K562 (cell line): ENCODE measurements around the gene GEMIN7. TPM values are rescaled to one million over a fixed set of nuclear protein-coding genes. Genes with fewer than 3 reads are reported as not detected.

Source experiments
- BDP1 ChIP-seq: IDR thresholded peaks from 3 replicates; pipeline ENCODE4 v1.6.1; 2011; ENCODE audit not compliant: insufficient read length, insufficient read depth
- FOXJ3 ChIP-seq: sonication (generic); formaldehyde crosslinking; IDR thresholded peaks from 2 replicates; pipeline ENCODE4 v1.4.0; 2020; ENCODE audit warnings: mild to moderate bottlenecking, missing genetic modification reagents
- HDAC8 ChIP-seq: fragments of 450-650 bp; IDR thresholded peaks from 2 replicates; pipeline ENCODE4 v1.6.1; 2016; ENCODE audit warnings: mild to moderate bottlenecking, missing genetic modification characterization, moderate library complexity, missing compliant biosample characterization
- KAT2B ChIP-seq: IDR thresholded peaks from one replicate; pipeline ENCODE4 v1.6.1; 2012; ENCODE audit warnings: low read depth, mild to moderate bottlenecking, control low read depth, inconsistent platforms, low read length, moderate library complexity
- MCM2 ChIP-seq: fragments of 450-650 bp; IDR thresholded peaks from 2 replicates; pipeline ENCODE4 v1.6.1; 2017; ENCODE audit warnings: low read depth, mild to moderate bottlenecking
- NCOR1 ChIP-seq: fragments of 450-650 bp; IDR thresholded peaks from 2 replicates; pipeline ENCODE4 v1.6.1; 2016; ENCODE audit warnings: mild to moderate bottlenecking, moderate library complexity
- PRPF4 ChIP-seq: fragments of 200-400 bp; formaldehyde crosslinking; IDR thresholded peaks from one replicate; pipeline ENCODE4 v1.6.1; 2017; ENCODE audit warnings: low read length, low read depth, mild to moderate bottlenecking; ENCODE audit not compliant: insufficient read depth, poor library complexity, severe bottlenecking
- RCOR1 ChIP-seq, 2 experiments: IDR thresholded peaks; 2 replicates each; pipeline ENCODE4 v1.6.1; 2012; ENCODE audit warnings: low read depth in 2 of 2, low read length in 2 of 2, borderline replicate concordance in 1 of 2, improper control_type of control experiment in 1 of 2
- RNF219 ChIP-seq: fragments of 250-450 bp; sonication (Bioruptor Pico); IDR thresholded peaks from 2 replicates; pipeline ENCODE4 v1.5.0; 2022; ENCODE audit warnings: mild to moderate bottlenecking
- TOE1 ChIP-seq, 2 experiments: fragments of 450-650 bp in 1 of 2; sonication (generic) in 1 of 2; formaldehyde crosslinking in 1 of 2; IDR thresholded peaks; 2 replicates each; pipeline versions ENCODE4 v1.7.1 to v1.8.0; 2016 to 2022; ENCODE audit warnings: borderline replicate concordance in 2 of 2, mild to moderate bottlenecking in 2 of 2, antibody characterized with exemption in 1 of 2, inconsistent platforms in 1 of 2, low read depth in 1 of 2, missing genetic modification reagents in 1 of 2, moderate library complexity in 1 of 2
- ZBTB26 ChIP-seq: fragments of 450-650 bp; formaldehyde crosslinking; IDR thresholded peaks from 2 replicates; pipeline ENCODE4 v1.4.0; 2022; ENCODE audit warnings: missing genetic modification characterization
- ZNF324 ChIP-seq: fragments of 250-450 bp; sonication (Bioruptor Pico); IDR thresholded peaks from 2 replicates; pipeline ENCODE4 v1.4.0; 2020; ENCODE audit warnings: mild to moderate bottlenecking
- polyA plus RNA-seq, 8 experiments: library from polyadenylated mRNA; depleted of rRNA in 4 of 8; stranded (reverse) in 5 of 8; unstranded in 3 of 8; fragments of >200 nt; fragmentation: Nextera tagmentation in 2 of 8; fragmentation: Illumina TruSeq in 1 of 8; extraction: Ambion mirVana in 2 of 8; extraction: Trizol in 1 of 8; gene quantifications; 2 replicates each; pipeline versions ENCODE4 v1.2.1 to v1.2.3, GENCODE V29; 2011 to 2014; ENCODE audit warnings: inconsistent platforms in 1 of 8, missing spikeins in 1 of 8
- total RNA-seq, 7 experiments: library from RNA; depleted of rRNA in 6 of 7; stranded (reverse); fragments of >200 nt in 6 of 7; fragmentation: Illumina TruSeq in 2 of 7; extraction: Trizol in 2 of 7; gene quantifications; 2 replicates each; pipeline versions ENCODE4 v1.2.1 to v1.2.3, GENCODE V29; 2011 to 2021; ENCODE audit warnings: low replicate concordance in 1 of 7
- TF ChIP-seq, protein P1 (sequence below): fragments of 250-450 bp; sonication (Bioruptor Pico); IDR thresholded peaks from 2 replicates; pipeline ENCODE4 v1.8.0; 2022; ENCODE audit warnings: inconsistent platforms, mild to moderate bottlenecking, moderate library complexity, borderline replicate concordance

GEMIN7 gene
- total and polyA plus RNA-seq, 9 of the 15 experiments (the other 6 are each of a cell fraction or from before 2014, with no cell fraction given) = 23.1 to 124 (median 54.9) TPM

- TF ChIP-seq, protein P1, sequence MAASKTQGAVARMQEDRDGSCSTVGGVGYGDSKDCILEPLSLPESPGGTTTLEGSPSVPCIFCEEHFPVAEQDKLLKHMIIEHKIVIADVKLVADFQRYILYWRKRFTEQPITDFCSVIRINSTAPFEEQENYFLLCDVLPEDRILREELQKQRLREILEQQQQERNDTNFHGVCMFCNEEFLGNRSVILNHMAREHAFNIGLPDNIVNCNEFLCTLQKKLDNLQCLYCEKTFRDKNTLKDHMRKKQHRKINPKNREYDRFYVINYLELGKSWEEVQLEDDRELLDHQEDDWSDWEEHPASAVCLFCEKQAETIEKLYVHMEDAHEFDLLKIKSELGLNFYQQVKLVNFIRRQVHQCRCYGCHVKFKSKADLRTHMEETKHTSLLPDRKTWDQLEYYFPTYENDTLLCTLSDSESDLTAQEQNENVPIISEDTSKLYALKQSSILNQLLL (CRISPR knock-in tag) = no peak
- TF ChIP-seq HDAC8 (no peak), NCOR1 (no peak), KAT2B (no peak), RNF219 (CRISPR knock-in tag) (no peak), RCOR1 (IDR thresholded peaks at IDR 0.05; ENCODE audit: borderline replicate concordance in 1 of 2, low read depth in 2 of 2, low read length in 2 of 2) (no peak), PRPF4 (no peak), FOXJ3 (CRISPR knock-in tag) (no peak), TOE1 (IDR thresholded peaks at IDR 0.05; ENCODE audit: borderline replicate concordance) (no peak), TOE1 (CRISPR knock-in tag; IDR thresholded peaks at IDR 0.05; ENCODE audit: borderline replicate concordance, low read depth) (no peak), ZBTB26 (CRISPR knock-in tag) (no peak), MCM2 (no peak), ZNF324 (CRISPR knock-in tag) (no peak), BDP1 (no peak)
- TF ChIP-seq, all 486 proteins: peak for 0
Observed at GRCh38 chr19:45102481-45102880, 23.4 kb downstream of the GEMIN7 start (continued).
